Immature natural killer cell (primary cell): ENCODE results near the gene KRT78. TPM values are rescaled to one million over a fixed set of nuclear protein-coding genes. Genes with fewer than 3 reads are reported as not detected.

Experiments
- DNase-seq, 3 donors: peaks; one replicate each; pipeline ENCODE4 v3.0.0; 2022; ENCODE audit warnings: mixed read lengths in 1 of 3
- H3K27ac Mint-ChIP-seq, 6 donors: one replicate each; pipeline ENCODE4 v1.8.0; 2020; ENCODE audit warnings: mixed read lengths in 6 of 6, mild to moderate bottlenecking in 5 of 6, inconsistent platforms in 4 of 6, moderate library complexity in 3 of 6
- H3K27me3 Mint-ChIP-seq, 3 donors: one replicate each; pipeline ENCODE4 v1.8.0; 2020 to 2021; ENCODE audit warnings: low read depth in 3 of 3, mild to moderate bottlenecking in 3 of 3, mixed read lengths in 3 of 3, moderate library complexity in 3 of 3, inconsistent platforms in 1 of 3
- H3K36me3 Mint-ChIP-seq, 3 donors: one replicate each; pipeline ENCODE4 v1.8.0; 2020; ENCODE audit warnings: mixed read lengths in 3 of 3, inconsistent platforms in 2 of 3, mild to moderate bottlenecking in 2 of 3
- H3K4me1 Mint-ChIP-seq, 2 donors: one replicate each; pipeline ENCODE4 v1.8.0; 2020; ENCODE audit warnings: inconsistent platforms in 2 of 2, mild to moderate bottlenecking in 2 of 2, mixed read lengths in 2 of 2, moderate library complexity in 1 of 2
- H3K4me3 Mint-ChIP-seq, 5 donors: one replicate each; pipeline ENCODE4 v1.8.0; 2020; ENCODE audit warnings: mild to moderate bottlenecking in 5 of 5, mixed read lengths in 5 of 5, inconsistent platforms in 3 of 5, moderate library complexity in 3 of 5
- H3K9me3 Mint-ChIP-seq, 6 donors: one replicate each; pipeline ENCODE4 v1.8.0; 2020; ENCODE audit warnings: mild to moderate bottlenecking in 6 of 6, mixed read lengths in 6 of 6, inconsistent platforms in 4 of 6, moderate library complexity in 3 of 6
- polyA plus RNA-seq, 3 donors: library from polyadenylated mRNA; unstranded; fragments of 300-500 nt; fragmentation: Illumina TruSeq; gene quantifications; one replicate each; pipeline ENCODE4 v1.2.3, GENCODE V29; 2021

KRT78 gene
- polyA plus RNA-seq, 3 donors from 2014 or later, result 0.28 TPM; not detected in 2

GRCh38 chr12:52821826-52822660 is 26.8 kb downstream of the KRT78 start:
- H3K9me3 Mint-ChIP-seq, result no peaks in the 10 kb centered on the region
- peaks cover 5 to 12% (median 5%) of the 10 kb centered on the region in 3 donors for H3K27me3 Mint-ChIP-seq
- peak overlapping the region in 1 of 6 donors; percentile 24 for H3K27ac Mint-ChIP-seq
- H3K4me1 Mint-ChIP-seq, result no peaks in the 10 kb centered on the region
- no peaks in the 10 kb centered on the region for H3K36me3 Mint-ChIP-seq
- DNase-seq, result no peak
- no peak overlapping the region for H3K4me3 Mint-ChIP-seq

DNA sequence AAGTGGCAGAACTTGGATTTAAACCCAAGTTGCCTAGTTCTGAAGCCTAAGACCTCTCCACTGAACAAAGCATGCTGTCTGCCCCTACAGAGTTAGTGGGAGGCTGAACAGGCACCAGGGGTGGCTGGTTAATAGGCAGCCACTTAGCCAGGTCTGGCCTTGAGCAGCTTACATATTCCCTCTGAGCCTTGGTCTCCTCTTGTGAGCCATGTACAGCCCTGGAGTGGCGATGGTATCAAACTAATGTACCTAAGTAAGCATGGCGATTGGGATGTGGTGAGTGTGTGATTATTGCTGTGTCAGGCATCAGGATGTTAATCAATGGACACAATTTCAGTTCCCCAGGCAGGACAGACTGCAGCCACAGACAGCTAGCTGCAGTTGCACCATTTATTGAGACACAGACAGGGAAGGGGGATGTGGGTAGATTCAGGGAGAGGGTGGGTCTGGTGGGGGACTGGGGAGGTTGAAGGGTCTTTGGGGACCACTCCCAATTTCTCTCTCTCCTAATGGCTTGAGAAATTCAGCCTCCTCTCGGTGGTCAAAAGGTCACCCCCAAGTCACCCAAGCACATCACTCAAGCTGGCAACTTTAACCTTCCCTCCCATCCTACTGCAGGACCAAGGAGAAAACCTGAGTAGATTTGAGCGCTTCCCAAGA is 27.6 kb downstream of the KRT78 start:
- no peak overlapping the region for H3K4me3 Mint-ChIP-seq
- H3K27ac Mint-ChIP-seq, result no peak overlapping the region
- no peaks in the 10 kb centered on the region for H3K4me1 Mint-ChIP-seq
- H3K27me3 Mint-ChIP-seq, result peaks cover 5 to 12% (median 5%) of the 10 kb centered on the region in 3 donors
- DNase-seq, result no peak
- H3K9me3 Mint-ChIP-seq, result no peaks in the 10 kb centered on the region
- no peaks in the 10 kb centered on the region for H3K36me3 Mint-ChIP-seq

DNA sequence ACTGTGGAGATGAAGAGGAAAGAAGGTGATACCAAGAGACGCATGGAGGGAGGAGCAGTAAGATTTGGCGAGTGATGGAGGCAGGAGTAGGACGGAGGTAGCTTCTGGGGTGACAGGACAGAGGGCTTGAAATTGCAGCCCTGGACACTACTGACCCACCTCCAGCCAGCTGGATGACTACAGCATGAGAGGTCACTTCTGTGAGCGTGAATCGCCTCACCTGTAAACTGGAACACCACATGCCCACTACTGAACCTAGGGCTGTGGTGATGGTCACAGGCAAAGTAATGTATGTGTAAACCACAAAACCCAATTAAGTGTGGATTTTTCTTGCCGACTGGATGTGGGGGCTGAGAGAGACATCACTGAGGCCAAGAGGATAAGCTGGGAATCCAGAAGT is 28.3 kb downstream of the KRT78 start:
- Mint-ChIP-seq H3K27ac (peak overlapping the region in 2 of 6 donors; percentile 32 to 53), H3K4me3 (no peak overlapping the region), H3K27me3 (peaks cover 2 to 12% (median 3%) of the 10 kb centered on the region in 3 donors), H3K4me1 (no peaks in the 10 kb centered on the region), H3K9me3 (no peaks in the 10 kb centered on the region), H3K36me3 (no peaks in the 10 kb centered on the region)
- DNase-seq, result no peak

DNA sequence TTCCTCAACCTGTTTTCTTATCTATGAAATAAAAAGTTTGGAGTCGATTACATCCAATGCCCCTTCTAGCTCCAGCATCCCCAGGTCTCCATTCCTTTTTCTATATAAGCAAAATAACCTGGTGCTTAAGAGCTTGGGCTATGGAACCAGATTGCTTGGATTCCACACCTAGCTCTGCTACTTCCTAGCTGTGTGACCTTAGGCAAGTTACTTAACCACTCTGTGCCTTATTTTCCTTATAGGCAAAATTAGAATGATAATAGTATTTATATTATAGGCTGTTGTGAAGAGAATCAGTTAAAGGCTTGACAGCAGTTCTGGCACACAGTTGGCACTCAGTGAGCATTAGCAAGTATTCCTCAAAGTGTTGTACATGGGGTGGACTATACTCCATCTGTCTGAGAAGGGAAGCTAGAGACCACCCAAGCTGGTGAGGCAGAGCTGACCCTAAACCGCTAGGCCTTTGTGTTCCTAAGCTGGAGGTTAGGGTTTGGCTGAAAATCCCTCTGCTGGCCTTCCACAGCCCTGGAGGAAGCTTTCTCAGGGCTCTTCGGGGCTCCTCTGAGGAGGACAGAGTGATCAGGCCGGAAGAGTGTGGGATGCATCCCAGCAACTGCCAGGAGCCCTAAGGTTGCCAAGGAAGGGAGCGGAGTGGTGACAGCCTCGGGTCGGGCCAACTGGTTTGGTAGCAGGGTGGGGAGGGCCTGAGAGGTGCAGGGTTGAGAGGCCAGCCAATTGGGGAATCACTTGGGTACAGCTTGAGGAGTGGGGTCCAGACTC is 28.9 kb downstream of the KRT78 start:
- peak overlapping the region in 1 of 5 donors; percentile 5 for H3K4me3 Mint-ChIP-seq

GRCh38 chr12:52818887-52819420 is 29.8 kb downstream of the KRT78 start:
- no peaks in the 10 kb centered on the region for H3K4me1 Mint-ChIP-seq
- no peak overlapping the region for H3K27ac Mint-ChIP-seq
- DNase-seq, result no peak
- peaks cover 0 to 12% (median 0%) of the 10 kb centered on the region in 3 donors for H3K27me3 Mint-ChIP-seq
- no peaks in the 10 kb centered on the region for H3K9me3 Mint-ChIP-seq
- no peaks in the 10 kb centered on the region for H3K36me3 Mint-ChIP-seq
- H3K4me3 Mint-ChIP-seq, result no peak overlapping the region

More for the DNA sequence above, 28.9 kb downstream of the KRT78 start:
- Mint-ChIP-seq H3K36me3 (no peaks in the 10 kb centered on the region), H3K27me3 (peaks cover 0 to 11% (median 0%) of the 10 kb centered on the region in 3 donors), H3K4me1 (no peaks in the 10 kb centered on the region), H3K9me3 (no peaks in the 10 kb centered on the region), H3K27ac (peak overlapping the region in 1 of 6 donors; percentile 32)
- DNase-seq, result no peak

DNA sequence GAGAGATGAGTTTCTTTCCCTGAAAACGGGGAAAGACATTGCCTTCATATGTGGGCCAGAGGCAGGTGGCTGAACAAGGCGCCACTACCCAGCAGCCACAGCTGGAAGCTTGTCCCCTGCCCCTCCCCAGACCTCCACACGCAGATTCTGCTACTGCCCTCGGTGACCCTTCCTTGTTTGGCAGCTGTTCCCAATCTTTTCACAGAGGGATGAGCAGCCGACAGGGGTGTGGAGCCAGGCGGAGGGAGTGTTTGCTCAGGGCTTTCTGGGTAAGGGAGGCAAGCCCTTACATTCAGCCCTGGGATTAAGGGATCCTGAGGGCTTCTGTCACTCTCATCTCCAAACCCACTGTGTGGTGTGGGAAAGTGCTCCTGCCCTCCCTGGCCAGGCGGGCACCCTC is 30.4 kb downstream of the KRT78 start:
- Mint-ChIP-seq H3K4me3 (no peak overlapping the region), H3K27me3 (peaks cover 0 to 12% (median 0%) of the 10 kb centered on the region in 3 donors), H3K9me3 (no peaks in the 10 kb centered on the region), H3K27ac (no peak overlapping the region), H3K36me3 (no peaks in the 10 kb centered on the region), H3K4me1 (no peaks in the 10 kb centered on the region)
- DNase-seq, result no peak

GRCh38 chr12:52817699-52818238 is 31.0 kb downstream of the KRT78 start:
- H3K4me3 Mint-ChIP-seq, result no peak overlapping the region
- H3K9me3 Mint-ChIP-seq, result no peaks in the 10 kb centered on the region
- peak overlapping the region in 1 of 6 donors; percentile 20 for H3K27ac Mint-ChIP-seq
- H3K27me3 Mint-ChIP-seq, result peaks cover 0 to 9% (median 0%) of the 10 kb centered on the region in 3 donors
- H3K36me3 Mint-ChIP-seq, result no peaks in the 10 kb centered on the region
- DNase-seq, result no peak
- no peaks in the 10 kb centered on the region for H3K4me1 Mint-ChIP-seq

DNA sequence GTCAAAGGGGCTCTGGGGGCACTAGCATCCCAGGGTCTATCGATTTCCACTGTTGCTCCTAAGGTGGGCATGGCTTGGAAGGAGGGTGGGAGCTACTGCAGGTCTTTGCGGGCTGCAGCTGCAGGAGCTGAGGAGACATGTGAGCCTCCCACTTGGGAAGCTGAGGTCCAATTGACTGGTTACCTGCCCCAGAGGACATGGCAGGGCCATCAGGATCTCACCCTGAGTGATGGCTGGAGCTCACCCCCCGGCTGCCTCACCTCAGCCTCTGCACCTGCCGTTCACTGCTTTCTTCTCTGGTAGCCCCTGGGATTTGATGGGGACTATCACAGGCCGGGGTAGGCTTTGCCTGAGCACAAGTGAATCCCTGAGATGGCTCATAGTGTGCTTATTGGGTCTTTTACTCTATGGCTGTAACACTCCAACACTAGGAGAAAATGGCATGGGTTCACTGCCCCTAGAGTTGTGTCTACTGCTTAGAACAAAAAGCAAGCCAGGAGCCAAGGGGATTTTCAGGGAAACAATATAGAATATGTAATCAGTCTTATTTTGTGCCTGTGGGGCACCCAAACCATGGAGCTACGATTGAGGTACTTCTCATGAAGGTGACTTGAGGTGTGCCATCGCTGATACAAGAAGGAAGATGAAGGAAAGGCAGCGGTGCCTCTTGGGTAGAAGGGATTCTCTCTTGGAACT is 31.6 kb downstream of the KRT78 start:
- peaks cover 0 to 9% (median 0%) of the 10 kb centered on the region in 3 donors for H3K27me3 Mint-ChIP-seq
- H3K36me3 Mint-ChIP-seq, result no peaks in the 10 kb centered on the region
- DNase-seq, result no peak
- H3K9me3 Mint-ChIP-seq, result no peaks in the 10 kb centered on the region
- H3K4me3 Mint-ChIP-seq, result no peak overlapping the region
- H3K27ac Mint-ChIP-seq, result peak overlapping the region in 1 of 6 donors; percentile 20
- H3K4me1 Mint-ChIP-seq, result no peaks in the 10 kb centered on the region

GRCh38 chr12:52815676-52816588 is 32.9 kb downstream of the KRT78 start:
- no peaks in the 10 kb centered on the region for H3K9me3 Mint-ChIP-seq
- no peaks in the 10 kb centered on the region for H3K36me3 Mint-ChIP-seq
- H3K27me3 Mint-ChIP-seq, result peaks cover 0 to 9% (median 0%) of the 10 kb centered on the region in 3 donors
- H3K27ac Mint-ChIP-seq, result peak overlapping the region in 1 of 6 donors; percentile 17
- no peaks in the 10 kb centered on the region for H3K4me1 Mint-ChIP-seq
- H3K4me3 Mint-ChIP-seq, result no peak overlapping the region
- DNase-seq, result no peak

DNA sequence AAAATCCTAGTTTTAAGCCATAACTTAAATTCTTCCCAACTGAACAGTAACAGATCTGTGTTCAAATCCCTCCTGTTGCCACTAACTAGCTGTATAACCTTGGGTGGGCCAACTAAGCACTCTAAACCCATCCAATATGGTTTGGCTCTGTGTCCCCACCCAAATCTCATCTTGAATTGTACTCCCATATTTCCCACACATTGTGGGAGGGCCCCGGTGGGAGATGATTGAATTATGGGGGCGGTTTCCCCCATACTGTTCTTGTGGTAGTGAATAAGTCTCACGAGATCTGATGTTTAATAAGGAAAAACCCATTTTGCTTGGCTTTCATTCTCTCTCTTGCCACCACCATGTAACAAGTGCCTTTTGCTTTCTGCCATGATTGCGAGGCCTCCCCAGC is 33.6 kb downstream of the KRT78 start:
- Mint-ChIP-seq H3K4me3 (no peak overlapping the region), H3K36me3 (no peaks in the 10 kb centered on the region), H3K27ac (peak overlapping the region in 1 of 6 donors; percentile 17)

DNA sequence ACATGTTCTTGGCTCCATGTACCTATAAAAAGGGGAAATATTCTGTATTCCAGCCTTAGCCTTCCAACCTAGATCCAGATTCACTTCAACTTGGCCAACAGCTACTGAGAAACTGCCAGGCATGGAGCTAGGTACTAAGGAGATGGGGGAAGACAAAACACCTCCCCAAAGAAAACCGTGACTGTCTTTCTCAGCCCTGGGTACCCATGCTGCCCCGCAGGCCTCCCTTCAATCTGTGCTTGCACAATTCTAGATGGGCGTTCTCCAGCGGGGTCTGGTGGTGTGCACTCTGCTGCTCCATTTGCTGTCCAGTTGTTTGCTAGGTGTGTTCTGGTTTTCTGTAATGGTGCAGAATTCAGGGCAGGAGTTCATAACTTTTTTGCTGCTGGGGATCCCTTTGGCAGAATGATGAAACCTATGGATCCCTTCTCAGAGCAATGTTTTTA is 34.1 kb downstream of the KRT78 start:
- Mint-ChIP-seq H3K27me3 (peaks cover 0 to 11% (median 0%) of the 10 kb centered on the region in 3 donors), H3K9me3 (no peaks in the 10 kb centered on the region), H3K27ac (no peak overlapping the region), H3K36me3 (no peaks in the 10 kb centered on the region), H3K4me3 (no peak overlapping the region), H3K4me1 (no peaks in the 10 kb centered on the region)
- DNase-seq, result no peak

More for the DNA sequence above, 33.6 kb downstream of the KRT78 start:
- DNase-seq, result no peak
- no peaks in the 10 kb centered on the region for H3K4me1 Mint-ChIP-seq
- H3K9me3 Mint-ChIP-seq, result no peaks in the 10 kb centered on the region
- H3K27me3 Mint-ChIP-seq, result peaks cover 0 to 9% (median 0%) of the 10 kb centered on the region in 3 donors
